HL-60 (cell line): ENCODE measurements around the gene ALOX15.

ENCODE experiments used
- DNase-seq, 2 experiments: peaks; one replicate each; pipeline ENCODE4 v3.0.0-alpha.2; 2010 to 2020; ENCODE audit warnings: low read depth in 1 of 2, low spot score in 1 of 2
- H3K27ac ChIP-seq: fragments of 250-450 bp; sonication (Bioruptor Pico); replicated peaks from 2 replicates; pipeline ENCODE4 v1.5.1; 2020; ENCODE audit warnings: mild to moderate bottlenecking, moderate library complexity
- H3K27me3 ChIP-seq: fragments of 250-450 bp; sonication (Bioruptor Pico); 2 replicates; pipeline ENCODE4 v1.5.1; 2021; ENCODE audit warnings: mild to moderate bottlenecking, moderate library complexity; ENCODE audit not compliant: insufficient read depth, poor library complexity, severe bottlenecking
- H3K4me3 ChIP-seq: replicated peaks from 2 replicates; pipeline ENCODE4 v1.5.1; 2011; ENCODE audit warnings: mild to moderate bottlenecking, control low read depth, low read length; ENCODE audit not compliant: insufficient read depth
- GABPA ChIP-seq: IDR thresholded peaks from 2 replicates; pipeline ENCODE4 v1.6.1; 2012; ENCODE audit warnings: low read depth
- POLR2AphosphoS5 ChIP-seq: IDR thresholded peaks from 2 replicates; pipeline ENCODE4 v1.6.1; 2012; ENCODE audit warnings: low read depth
- SPI1 ChIP-seq: IDR thresholded peaks from 2 replicates; pipeline ENCODE4 v1.6.1; 2012; ENCODE audit warnings: low read depth, mild to moderate bottlenecking, borderline replicate concordance
- TF ChIP-seq, protein P1 (sequence below): IDR thresholded peaks from one replicate; pipeline ENCODE4 v1.5.1; 2011; ENCODE audit warnings: low read length, control low read depth, inconsistent platforms; ENCODE audit not compliant: insufficient read depth
- TF ChIP-seq, protein P2 (sequence below): IDR thresholded peaks from 2 replicates; pipeline ENCODE4 v1.6.1; 2012; ENCODE audit warnings: low read depth; ENCODE audit not compliant: insufficient replicate concordance

ALOX15 gene

DNA sequence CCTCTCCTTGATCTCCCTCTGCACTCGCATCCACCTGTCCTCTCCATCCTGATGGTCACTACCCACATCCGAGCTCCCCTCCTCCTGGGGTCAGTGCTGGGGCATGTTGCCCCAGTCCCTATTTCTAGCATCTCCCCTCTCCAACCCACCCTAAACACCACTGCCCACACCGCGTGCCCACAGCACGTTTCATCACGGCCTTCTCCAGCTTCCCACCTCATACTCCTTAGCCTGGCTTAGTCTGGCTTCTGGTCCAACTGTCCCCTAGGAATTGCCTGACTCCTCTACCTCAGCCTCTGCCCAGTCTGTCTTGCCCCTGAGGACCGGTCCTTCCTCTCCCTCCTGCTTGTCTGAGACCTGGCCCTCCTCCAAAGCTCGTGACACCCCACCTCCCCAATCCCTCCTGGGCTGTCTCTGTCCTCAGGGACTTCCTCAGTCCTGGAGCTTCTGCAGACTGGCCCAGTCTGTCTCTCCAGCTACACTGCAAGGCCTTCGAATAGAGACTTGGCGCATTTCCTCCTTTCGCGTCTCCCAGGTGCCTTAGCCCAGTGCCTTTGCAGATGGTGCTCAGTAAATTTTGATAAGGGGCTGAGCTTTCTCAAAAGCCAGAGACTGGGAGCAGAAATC lies 4.9 kb downstream of the ALOX15 start:
- no peak overlapping the region for H3K27ac ChIP-seq
- DNase-seq = peak; percentile 14 to 28
- no peak overlapping the region for H3K4me3 ChIP-seq
- peaks cover 4% of the 10 kb centered on the region for H3K27me3 ChIP-seq
- no peak for TF ChIP-seq SPI1
- TF ChIP-seq, protein P1, sequence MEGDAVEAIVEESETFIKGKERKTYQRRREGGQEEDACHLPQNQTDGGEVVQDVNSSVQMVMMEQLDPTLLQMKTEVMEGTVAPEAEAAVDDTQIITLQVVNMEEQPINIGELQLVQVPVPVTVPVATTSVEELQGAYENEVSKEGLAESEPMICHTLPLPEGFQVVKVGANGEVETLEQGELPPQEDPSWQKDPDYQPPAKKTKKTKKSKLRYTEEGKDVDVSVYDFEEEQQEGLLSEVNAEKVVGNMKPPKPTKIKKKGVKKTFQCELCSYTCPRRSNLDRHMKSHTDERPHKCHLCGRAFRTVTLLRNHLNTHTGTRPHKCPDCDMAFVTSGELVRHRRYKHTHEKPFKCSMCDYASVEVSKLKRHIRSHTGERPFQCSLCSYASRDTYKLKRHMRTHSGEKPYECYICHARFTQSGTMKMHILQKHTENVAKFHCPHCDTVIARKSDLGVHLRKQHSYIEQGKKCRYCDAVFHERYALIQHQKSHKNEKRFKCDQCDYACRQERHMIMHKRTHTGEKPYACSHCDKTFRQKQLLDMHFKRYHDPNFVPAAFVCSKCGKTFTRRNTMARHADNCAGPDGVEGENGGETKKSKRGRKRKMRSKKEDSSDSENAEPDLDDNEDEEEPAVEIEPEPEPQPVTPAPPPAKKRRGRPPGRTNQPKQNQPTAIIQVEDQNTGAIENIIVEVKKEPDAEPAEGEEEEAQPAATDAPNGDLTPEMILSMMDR = no peak
- TF ChIP-seq GABPA = no peak
- TF ChIP-seq, protein P2, sequence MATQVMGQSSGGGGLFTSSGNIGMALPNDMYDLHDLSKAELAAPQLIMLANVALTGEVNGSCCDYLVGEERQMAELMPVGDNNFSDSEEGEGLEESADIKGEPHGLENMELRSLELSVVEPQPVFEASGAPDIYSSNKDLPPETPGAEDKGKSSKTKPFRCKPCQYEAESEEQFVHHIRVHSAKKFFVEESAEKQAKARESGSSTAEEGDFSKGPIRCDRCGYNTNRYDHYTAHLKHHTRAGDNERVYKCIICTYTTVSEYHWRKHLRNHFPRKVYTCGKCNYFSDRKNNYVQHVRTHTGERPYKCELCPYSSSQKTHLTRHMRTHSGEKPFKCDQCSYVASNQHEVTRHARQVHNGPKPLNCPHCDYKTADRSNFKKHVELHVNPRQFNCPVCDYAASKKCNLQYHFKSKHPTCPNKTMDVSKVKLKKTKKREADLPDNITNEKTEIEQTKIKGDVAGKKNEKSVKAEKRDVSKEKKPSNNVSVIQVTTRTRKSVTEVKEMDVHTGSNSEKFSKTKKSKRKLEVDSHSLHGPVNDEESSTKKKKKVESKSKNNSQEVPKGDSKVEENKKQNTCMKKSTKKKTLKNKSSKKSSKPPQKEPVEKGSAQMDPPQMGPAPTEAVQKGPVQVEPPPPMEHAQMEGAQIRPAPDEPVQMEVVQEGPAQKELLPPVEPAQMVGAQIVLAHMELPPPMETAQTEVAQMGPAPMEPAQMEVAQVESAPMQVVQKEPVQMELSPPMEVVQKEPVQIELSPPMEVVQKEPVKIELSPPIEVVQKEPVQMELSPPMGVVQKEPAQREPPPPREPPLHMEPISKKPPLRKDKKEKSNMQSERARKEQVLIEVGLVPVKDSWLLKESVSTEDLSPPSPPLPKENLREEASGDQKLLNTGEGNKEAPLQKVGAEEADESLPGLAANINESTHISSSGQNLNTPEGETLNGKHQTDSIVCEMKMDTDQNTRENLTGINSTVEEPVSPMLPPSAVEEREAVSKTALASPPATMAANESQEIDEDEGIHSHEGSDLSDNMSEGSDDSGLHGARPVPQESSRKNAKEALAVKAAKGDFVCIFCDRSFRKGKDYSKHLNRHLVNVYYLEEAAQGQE = no peak
- no peak for TF ChIP-seq POLR2AphosphoS5

DNA sequence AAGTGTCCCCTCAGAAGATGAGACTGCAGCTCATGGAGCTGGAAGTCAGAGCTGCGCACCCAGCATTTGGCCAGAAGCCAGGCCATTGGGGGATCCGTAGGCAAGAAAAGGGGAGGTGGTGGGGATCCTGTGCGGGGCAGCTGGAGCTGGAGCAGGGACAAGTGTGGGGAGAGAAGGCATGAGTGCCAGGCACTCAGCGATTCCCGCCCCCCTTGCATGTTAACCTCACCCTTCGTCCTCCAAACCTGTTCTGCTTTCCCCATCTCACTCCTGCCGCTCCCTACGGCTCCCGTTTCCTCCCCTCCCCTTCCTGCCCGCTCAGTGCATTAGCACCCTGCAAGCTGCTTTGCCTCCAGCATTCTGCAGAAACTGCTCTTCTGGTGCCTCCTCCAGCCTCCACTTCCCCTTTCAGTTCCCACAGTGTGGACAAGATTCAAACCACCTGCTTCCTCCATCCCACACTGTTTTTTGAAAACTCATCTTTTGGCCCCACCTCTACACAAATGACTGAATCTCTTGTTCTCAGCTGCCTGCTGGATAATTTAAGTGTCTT lies 5.6 kb downstream of the ALOX15 start:
- Histone ChIP-seq H3K27ac (no peak overlapping the region), H3K27me3 (no peaks in the 10 kb centered on the region), H3K4me3 (no peak overlapping the region)
- DNase-seq = peak; percentile 48 to 81
- no peak for TF ChIP-seq GABPA
- TF ChIP-seq SPI1 = peak; percentile 91

DNA sequence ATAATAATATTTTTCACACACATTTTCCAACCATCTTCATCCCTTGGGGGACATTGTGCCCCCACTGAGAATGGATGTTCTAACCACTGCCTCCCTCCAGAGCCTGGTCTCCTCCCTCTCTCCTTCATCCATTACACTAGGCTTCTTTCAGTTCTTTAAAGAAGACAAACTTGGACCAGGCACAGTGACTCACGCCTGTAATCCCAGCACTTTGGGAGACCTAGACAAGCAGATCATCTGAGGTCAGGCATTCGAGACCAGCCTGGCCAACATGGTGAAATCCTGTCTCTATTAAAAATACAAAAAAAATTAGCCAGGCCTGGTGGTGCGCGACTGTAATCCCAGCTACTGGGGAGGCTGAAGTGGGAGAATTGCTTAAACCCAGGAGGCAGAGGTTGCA lies 6.5 kb downstream of the ALOX15 start:
- TF ChIP-seq, protein P2 = no peak
- TF ChIP-seq SPI1 (no peak), GABPA (no peak), POLR2AphosphoS5 (no peak)
- TF ChIP-seq, protein P1 = no peak
- no peaks in the 10 kb centered on the region for H3K27me3 ChIP-seq
- DNase-seq = no peak
- no peak overlapping the region for H3K4me3 ChIP-seq
- no peak overlapping the region for H3K27ac ChIP-seq

DNA sequence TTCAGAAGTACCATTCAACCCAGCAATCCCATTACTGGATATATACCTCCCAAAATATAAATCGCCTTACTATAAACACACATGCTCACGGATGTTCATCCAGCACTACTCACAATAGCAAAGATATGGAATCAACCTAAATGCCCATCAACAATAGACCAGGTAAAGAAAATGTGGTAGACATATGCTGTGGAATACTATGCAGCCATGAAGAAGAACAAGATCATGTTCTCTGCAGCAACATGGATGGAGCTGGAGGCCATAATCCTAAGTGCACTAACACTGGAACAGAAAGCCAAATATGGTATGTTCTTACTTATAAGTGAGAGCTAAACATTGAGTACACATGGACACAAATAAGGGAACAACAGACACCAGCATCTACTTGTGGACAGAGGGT lies 7.8 kb downstream of the ALOX15 start:
- Histone ChIP-seq H3K4me3 (no peak overlapping the region), H3K27me3 (no peaks in the 10 kb centered on the region), H3K27ac (no peak overlapping the region)
- DNase-seq = no peak
- TF ChIP-seq SPI1 = no peak
- TF ChIP-seq, protein P1 = no peak
- no peak for TF ChIP-seq POLR2AphosphoS5
- TF ChIP-seq, protein P2 = no peak
- no peak for TF ChIP-seq GABPA
